GM19372 (cell line): ENCODE results near the gene PRPH2.

ENCODE experiments used
- ATAC-seq: cut with Tn5 transposase; IDR thresholded peaks from one replicate; pipeline ENCODE4 v1.9.1; 2021; ENCODE audit warnings: mild to moderate bottlenecking, low read depth, moderate library complexity; ENCODE audit not compliant: unreplicated experiment

PRPH2 gene

GRCh38 chr6:42652024-42652746 lies 70.2 kb downstream of the PRPH2 start:
- no peak for ATAC-seq
